Stimulated activated CD4-positive, alpha-beta T cell treated with anti-CD3 and anti-CD28 coated beads, Interleukin-1b, Interleukin-23, amount 100 ng/mL, for 24 hours (primary cell): ENCODE data around the gene INPP4B.
"Not testable (repeated sequence)": the region's sequence is repeated elsewhere in the genome, so short reads cannot be mapped to it uniquely, and the experiment has no call there.

Source experiments
- DNase-seq, 4 experiments: peaks; one replicate each; pipeline ENCODE4 v3.0.0-alpha.2; 2020; ENCODE audit warnings: low read depth in 4 of 4, low spot score in 1 of 4

INPP4B gene

DNA sequence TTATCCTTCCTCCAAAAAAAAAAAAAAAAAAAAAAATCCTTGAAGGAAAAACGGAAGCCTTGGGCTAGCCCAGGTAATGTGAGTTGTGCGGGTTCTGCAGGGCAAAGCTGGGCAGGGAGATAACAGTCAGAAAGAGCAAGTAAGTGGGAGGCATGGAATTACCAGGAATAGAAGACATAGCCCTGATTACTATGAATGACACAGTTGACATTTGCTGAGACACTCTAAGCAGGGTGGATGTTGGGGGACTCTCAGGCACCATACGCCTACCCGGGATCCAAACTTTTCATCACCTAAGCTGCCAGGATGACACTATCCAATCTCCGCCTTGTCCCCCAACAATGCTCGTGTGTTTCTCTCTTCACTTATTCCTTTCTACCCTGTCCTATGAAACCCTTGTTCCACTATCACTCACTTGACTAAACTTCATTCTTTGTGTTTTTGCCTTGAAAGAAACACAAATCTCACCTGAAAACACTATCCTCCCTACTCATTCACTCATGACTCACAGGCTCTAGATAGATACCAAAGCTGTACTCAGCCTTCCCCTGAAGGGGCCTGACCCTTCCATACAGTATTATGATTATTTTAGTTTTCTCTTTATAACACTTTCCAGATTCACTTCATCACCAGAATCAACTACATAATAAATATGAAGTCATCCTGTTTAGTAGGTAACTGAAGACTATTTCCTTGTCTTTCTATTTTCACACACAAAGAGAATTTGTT lies 158.4 kb downstream of the INPP4B start:
- no peak for DNase-seq

DNA sequence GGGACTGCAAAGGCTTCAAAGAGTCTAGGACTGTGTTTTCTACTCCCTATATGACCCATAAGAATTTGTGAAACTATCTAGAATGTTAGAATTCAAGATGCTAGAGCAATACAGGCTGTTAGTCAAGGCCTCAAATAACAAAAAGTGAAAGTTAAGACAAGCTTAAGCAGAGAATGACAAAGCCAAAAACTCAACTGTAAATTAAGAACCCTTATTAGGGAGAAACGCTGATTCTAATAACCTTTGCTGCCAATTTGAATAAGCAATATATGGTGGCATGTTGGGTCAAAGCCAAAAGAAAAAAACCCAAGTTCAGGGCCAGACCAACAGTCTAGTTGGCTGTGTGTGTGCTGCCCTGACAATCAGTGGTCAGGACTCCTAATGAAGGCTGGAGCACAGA lies 160.0 kb downstream of the INPP4B start:
- DNase-seq, result no peak

GRCh38 chr4:142683997-142684396 lies 162.1 kb downstream of the INPP4B start:
- no peak for DNase-seq

DNA sequence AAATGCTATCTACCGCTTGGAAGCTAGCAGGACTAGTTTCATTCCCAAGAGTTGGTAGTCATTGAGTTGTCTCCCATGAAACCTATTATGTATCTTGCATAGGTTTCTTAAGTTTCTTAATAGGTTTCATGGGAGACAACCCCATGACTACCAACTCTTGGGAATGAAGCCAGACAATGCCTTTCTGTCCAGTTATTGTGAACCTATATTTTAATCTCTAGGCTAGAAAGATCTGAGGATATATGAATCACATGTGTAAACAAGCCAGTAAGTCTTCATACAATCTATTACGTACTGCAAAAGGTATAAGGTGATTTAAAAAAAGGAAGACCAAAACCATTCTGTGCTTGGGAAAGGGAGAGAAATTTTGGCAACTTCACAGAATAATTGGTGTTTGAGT lies 162.6 kb downstream of the INPP4B start:
- no peak for DNase-seq

DNA sequence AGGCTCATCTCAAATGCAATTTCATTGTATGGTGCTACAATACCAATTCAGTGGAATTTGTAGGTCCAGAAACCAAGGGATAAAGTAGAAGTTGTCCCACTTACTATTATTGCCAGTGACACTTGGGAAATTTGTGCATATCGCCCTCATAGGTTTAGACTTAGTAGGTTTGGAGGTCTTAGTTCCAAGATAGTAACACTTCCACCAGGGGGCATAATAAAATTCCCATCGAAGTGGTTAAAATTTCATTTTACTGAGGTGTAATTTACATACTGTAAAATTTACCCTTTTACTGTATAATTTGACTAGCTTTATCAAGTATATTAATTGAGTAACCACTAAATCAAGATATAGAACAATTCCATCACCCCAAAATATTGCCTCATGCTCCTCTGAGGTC lies 174.6 kb downstream of the INPP4B start:
- no peak for DNase-seq

DNA sequence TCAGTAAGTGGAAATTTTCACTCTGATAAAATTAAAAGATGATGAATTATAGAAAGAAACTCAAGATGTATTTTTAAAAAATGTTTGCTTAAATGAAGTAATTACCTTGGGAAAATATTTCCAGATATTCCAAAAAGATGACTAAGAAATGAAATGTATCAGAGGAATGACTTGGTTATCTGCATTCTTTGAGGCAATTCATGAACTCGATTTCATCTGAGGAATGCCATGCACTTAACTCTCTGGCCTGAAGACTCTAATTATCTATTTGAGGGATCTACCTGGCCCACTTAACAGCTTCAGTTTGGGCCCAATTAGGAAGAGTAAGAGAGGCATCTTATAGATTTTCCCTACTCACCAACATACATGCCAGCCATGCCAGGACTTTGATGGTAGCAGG lies 182.3 kb downstream of the INPP4B start:
- DNase-seq, result no peak

- DNase-seq, result no peak
Measured at GRCh38 chr4:142660728-142661127, 185.4 kb downstream of the INPP4B start.

DNA sequence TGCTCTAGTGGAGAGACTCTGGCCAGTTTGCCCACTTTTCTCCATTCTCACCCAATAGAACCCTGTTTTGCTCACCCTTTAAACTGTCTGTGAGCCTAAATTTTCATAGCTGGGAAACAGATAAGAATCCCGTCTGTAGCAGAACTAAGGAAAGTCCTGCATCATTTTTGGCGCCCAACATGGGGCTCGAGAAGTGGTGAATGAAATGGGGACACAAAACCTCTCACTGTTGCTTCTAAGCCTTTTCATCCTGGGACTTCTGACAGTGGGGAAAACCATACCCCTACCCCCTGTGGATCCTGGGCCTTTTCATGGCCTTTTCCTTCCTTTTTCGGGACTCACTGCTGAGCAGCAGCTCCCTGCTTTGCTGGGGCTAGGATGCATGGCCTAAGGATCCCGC lies 189.9 kb downstream of the INPP4B start:
- no peak for DNase-seq

GRCh38 chr4:142648378-142648777 lies 197.7 kb downstream of the INPP4B start:
- DNase-seq, result no peak

DNA sequence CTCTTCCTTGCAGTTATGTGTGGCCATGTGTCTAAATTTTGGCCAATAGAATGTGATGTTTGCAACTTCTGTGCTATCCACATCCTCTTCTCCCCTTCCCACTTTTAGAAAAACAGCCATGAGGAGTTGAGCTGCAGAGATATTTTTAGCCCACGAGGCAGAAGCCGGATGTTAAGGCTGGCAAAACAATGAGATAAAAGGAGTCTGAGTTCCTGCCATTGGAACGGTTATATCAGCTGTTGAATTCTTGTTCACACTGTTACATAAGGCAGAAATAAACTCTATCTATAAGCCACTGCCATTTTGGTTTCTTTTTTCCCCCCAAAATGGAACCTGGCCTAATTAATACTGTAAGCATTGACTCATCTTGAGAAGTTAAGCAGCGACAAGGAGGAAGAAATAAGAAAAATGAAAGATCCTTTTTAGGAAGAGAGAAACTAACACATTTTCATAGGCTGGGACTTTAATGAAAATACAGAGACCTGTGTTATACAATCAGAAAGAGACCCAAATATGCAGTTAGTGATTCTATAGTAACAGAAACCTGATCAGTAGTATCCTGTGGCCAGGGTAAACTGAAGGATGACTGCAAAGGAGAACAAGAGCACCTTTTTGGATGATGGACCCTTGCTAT lies 200.5 kb downstream of the INPP4B start:
- DNase-seq, result no peak

DNA sequence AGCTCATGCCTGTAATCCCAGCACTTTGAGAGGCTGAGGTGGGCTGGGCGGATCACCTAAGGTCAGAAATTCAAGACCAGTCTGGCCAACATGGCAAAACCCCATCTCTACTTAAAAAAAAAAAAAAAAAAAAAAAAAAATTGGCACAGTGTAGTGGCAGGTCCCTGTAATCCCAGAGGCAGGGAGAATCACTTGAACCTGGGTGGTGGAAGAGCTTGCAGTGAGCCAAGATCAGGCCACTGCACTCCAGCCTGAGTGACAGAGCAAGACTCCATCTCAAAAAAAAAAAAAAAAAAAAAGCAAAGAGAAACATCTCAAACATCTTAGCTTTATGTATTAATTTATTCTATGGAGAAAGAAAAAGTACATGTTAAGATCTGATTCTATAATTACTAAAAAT lies 201.5 kb downstream of the INPP4B start:
- not testable (repeated sequence) for DNase-seq

GRCh38 chr4:142637614-142638013 lies 208.5 kb downstream of the INPP4B start:
- no peak for DNase-seq

DNA sequence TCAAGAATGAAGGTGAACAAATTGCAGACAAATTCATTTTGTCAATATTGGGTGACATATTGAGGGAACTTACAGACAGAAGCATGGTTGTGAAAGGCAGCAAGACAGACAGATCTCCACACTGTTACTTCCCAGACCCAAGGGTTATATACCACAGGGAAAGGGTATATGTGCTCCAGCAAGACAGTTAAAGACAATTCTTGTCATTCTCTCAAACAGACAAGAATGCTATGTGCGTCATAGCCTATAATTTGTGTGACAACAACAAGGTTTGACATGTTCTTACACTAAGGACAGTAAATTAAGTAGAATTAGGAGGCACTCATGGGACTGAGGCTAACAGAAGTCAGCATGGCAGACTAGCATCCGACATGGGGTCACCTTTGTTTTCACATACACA lies 214.3 kb downstream of the INPP4B start:
- DNase-seq, result no peak

DNA sequence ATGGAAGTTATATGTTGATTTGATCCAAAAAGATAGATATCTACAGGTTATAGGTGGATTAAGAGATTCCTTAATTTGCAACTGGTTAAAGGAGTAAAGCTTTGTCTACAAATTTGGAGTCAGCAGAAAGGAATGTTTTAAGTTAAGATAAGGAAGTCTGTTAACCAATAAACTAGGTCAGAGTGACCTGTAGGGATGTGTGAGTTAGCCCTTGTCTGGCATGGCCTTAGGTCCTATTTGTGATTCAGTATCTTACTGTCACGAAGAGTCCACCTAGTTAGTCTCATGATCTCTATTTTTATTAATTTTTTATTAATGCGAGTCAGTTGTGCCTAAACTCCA lies 230.8 kb downstream of the INPP4B start:
- DNase-seq, result no peak

GRCh38 chr4:142614621-142615323 lies 231.3 kb downstream of the INPP4B start:
- no peak for DNase-seq

DNA sequence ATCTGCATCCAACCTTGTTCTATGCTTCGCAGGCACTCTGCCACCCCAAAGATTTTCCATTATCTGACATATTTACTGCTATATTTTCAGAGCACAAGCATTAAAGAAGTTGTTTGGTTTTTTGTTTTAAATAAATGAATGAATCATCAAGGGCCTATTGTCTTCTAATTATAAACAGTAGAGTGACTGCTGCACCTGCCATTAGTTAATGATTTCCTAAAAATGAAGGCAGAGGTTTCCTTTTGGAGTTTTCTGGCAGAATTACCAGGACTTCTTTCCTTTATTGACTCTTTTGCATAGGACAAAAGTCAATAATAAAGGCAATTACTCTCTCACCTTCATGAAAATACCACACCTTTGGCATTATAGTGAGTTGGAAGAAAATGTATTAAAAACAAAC lies 238.1 kb downstream of the INPP4B start:
- DNase-seq, result no peak

DNA sequence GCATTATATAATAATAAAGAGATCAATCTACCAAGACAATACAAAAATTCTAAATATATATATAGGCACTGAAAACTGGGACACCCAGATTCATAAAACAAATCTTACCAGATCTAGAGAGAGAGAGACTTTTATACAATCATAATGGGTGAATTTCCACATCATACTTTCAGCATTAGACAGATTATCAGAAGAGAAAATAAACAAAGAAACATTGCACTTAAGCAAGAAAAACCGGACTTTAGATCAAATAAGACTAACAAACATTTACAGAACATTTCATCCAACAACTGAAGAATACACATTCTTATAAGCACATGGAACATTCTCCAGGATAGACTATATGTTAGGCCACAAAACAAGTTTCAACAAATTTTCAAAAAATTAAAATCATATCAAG lies 245.1 kb downstream of the INPP4B start:
- DNase-seq, result no peak

GRCh38 chr4:142598132-142598531 lies 248.0 kb downstream of the INPP4B start:
- no peak for DNase-seq

DNA sequence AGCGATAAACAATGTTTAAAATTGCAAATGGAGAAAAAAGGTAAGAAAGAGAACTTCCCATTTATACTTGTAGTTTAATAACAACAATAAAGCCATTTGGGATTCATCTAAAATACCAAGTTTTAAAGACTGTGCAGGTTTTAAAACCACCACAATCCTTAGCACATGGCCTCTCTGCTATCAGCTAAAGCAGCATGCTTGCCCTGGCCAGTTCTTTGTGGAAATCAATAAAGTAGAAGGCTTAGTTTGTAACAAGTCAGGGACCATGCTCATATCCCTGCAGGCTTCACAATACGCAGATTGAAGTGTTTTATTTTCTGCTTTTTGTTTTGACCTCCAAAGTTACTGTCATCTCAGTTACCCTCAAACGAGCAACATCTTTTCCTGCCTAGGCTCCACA lies 249.5 kb downstream of the INPP4B start:
- no peak for DNase-seq

DNA sequence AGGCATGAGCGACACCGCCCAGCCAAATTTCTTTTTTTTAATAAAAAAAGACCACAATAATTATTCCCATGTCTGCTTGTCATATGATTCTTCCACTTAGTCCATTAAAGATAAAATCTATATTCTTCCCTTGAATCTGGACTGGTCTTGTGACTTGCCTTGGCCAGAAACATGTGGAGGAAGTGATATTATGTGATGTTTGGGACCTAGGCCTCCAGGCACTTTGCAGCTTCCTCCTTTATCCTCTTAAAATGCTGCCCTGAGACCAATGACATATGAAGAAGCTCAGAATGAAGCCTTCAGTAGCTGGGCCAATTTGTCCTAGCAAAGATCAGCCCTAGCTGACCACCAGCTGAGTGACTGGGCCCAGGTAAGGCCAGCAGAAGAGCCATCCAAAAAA lies 250.0 kb downstream of the INPP4B start:
- DNase-seq, result no peak

DNA sequence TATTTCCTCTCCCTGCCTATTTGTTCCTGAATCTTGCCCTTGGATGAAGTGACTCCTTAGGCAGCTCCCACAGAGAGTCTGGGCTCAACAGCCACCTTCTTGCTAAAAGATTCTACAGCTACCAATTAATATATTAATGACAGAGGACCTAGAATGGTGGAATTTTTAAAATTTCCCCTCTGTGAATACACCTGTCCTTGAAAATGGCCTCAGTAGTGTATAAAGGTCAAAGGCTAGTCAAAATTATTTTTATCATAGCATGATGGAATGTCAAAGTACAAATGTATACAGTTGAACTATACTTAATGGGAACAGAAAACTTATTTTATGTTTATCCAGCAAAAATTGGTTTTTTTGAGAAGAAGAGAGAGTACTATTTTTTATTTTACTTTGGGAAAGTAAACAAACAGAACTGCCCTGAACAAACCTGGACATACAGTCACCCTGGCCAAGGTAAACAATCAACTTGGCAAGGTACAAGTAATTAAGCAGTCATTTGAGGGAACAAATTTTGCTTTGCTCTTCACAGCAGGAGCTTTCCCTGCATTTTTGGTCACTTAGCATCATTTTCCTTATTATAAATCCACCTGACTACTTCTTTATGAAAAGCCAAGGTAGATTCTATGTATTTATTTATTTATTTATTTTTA lies 250.8 kb downstream of the INPP4B start:
- no peak for DNase-seq

GRCh38 chr4:142585411-142585810 lies 260.7 kb downstream of the INPP4B start:
- DNase-seq, result no peak
